ENCODE data around the gene SRP14. TPM values are rescaled to one million over a fixed set of nuclear protein-coding genes. Genes with fewer than 3 reads are reported as not detected.

SRP14 gene
- total RNA-seq, 1 experiment from 2014 or later = 223 TPM

- intact Hi-C loops (cut with micrococcal nuclease; ENCODE audit: unreplicated experiment) = no loop called here
- H3K4me1 ChIP-seq = peaks cover 29% of the 10 kb centered on the region
- Mint-ChIP-seq H3K36me3 (ENCODE audit: insufficient read depth, unreplicated experiment) (no peaks in the 10 kb centered on the region), H3K4me1 (ENCODE audit: low read depth, unreplicated experiment) (peaks cover 28% of the 10 kb centered on the region), H3K27me3 (ENCODE audit: insufficient read depth, unreplicated experiment) (no peaks in the 10 kb centered on the region), H3K27ac (ENCODE audit: unreplicated experiment) (no peak overlapping the region), H3K4me3 (ENCODE audit: unreplicated experiment) (no peak overlapping the region), H3K9me3 (ENCODE audit: unreplicated experiment) (peaks cover 9% of the 10 kb centered on the region)
- H3K9me3 ChIP-seq = no peaks in the 10 kb centered on the region
- H3K4me3 ChIP-seq (ENCODE audit: low read depth, low read length) = no peak overlapping the region
- H3K36me3 ChIP-seq (ENCODE audit: control insufficient read depth, insufficient read depth, low read length) = no peaks in the 10 kb centered on the region
- H3K27me3 ChIP-seq (replicated peaks; ENCODE audit: control insufficient read depth, insufficient read depth, low read length) = no peaks in the 10 kb centered on the region
- DNase-seq = no peak
- ChIA-PET CTCF (interaction anchor here (1.3 kb wide), 1 partner anchor 222 kb away, joined by 3 read pairs; no protein-coding TSS in a partner anchor), POLR2A (no interaction called here)
- no peak for TF ChIP-seq CTCF (IDR thresholded peaks at IDR 0.05; ENCODE audit: insufficient read depth in 1 of 2, low read depth in 1 of 2, low read length in 1 of 2, severe bottlenecking in 1 of 2, unreplicated experiment in 1 of 2)
- no TSS peak for BruUV-seq (replicated peaks)
These were observed 14.3 kb upstream of the SRP14 start for GRCh38 chr15:40053079-40053830.

GRCh38 chr15:40052604-40053003, 13.6 kb upstream of the SRP14 start:
- no peaks in the 10 kb centered on the region for H3K36me3 ChIP-seq (ENCODE audit: control insufficient read depth, insufficient read depth, low read length)
- H3K4me3 Mint-ChIP-seq (ENCODE audit: unreplicated experiment) = no peak overlapping the region
- BruUV-seq (replicated peaks) = no TSS peak
- intact Hi-C loops (cut with micrococcal nuclease; ENCODE audit: unreplicated experiment) = no loop called here
- no peak overlapping the region for H3K27ac Mint-ChIP-seq (ENCODE audit: unreplicated experiment)
- no peak for TF ChIP-seq CTCF (IDR thresholded peaks at IDR 0.05; ENCODE audit: insufficient read depth in 1 of 2, low read depth in 1 of 2, low read length in 1 of 2, severe bottlenecking in 1 of 2, unreplicated experiment in 1 of 2)
- peaks cover 33% of the 10 kb centered on the region for H3K4me1 Mint-ChIP-seq (ENCODE audit: low read depth, unreplicated experiment)
- H3K27me3 ChIP-seq (replicated peaks; ENCODE audit: control insufficient read depth, insufficient read depth, low read length) = no peaks in the 10 kb centered on the region
- peaks cover 9% of the 10 kb centered on the region for H3K9me3 Mint-ChIP-seq (ENCODE audit: unreplicated experiment)
- no peaks in the 10 kb centered on the region for H3K36me3 Mint-ChIP-seq (ENCODE audit: insufficient read depth, unreplicated experiment)
- H3K4me3 ChIP-seq (ENCODE audit: low read depth, low read length) = no peak overlapping the region
- no peaks in the 10 kb centered on the region for H3K9me3 ChIP-seq
- DNase-seq = no peak
- ChIA-PET POLR2A (interaction anchor here (1.1 kb wide), 1 partner anchor 54 kb away, joined by 3 read pairs; no protein-coding TSS in a partner anchor), CTCF (interaction anchor here (0.5 to 1.6 kb wide), 3 partner anchors 37 to 222 kb away, joined by 3 to 8 read pairs (median 3); no protein-coding TSS in a partner anchor)
- H3K27me3 Mint-ChIP-seq (ENCODE audit: insufficient read depth, unreplicated experiment) = no peaks in the 10 kb centered on the region
- H3K4me1 ChIP-seq = peaks cover 29% of the 10 kb centered on the region

- no peak overlapping the region for H3K4me3 ChIP-seq (ENCODE audit: low read depth, low read length)
- peak in 1 of 2 experiments; percentile 43 for DNase-seq
- intact Hi-C loops (cut with micrococcal nuclease; ENCODE audit: unreplicated experiment) = no loop called here
- Mint-ChIP-seq H3K36me3 (ENCODE audit: insufficient read depth, unreplicated experiment) (no peaks in the 10 kb centered on the region), H3K27me3 (ENCODE audit: insufficient read depth, unreplicated experiment) (no peaks in the 10 kb centered on the region), H3K4me3 (ENCODE audit: unreplicated experiment) (no peak overlapping the region), H3K27ac (ENCODE audit: unreplicated experiment) (no peak overlapping the region), H3K4me1 (ENCODE audit: low read depth, unreplicated experiment) (peaks cover 33% of the 10 kb centered on the region), H3K9me3 (ENCODE audit: unreplicated experiment) (peaks cover 9% of the 10 kb centered on the region)
- H3K4me1 ChIP-seq = peaks cover 29% of the 10 kb centered on the region
- no peak for TF ChIP-seq CTCF (IDR thresholded peaks at IDR 0.05; ENCODE audit: insufficient read depth in 1 of 2, low read depth in 1 of 2, low read length in 1 of 2, severe bottlenecking in 1 of 2, unreplicated experiment in 1 of 2)
- H3K27me3 ChIP-seq (replicated peaks; ENCODE audit: control insufficient read depth, insufficient read depth, low read length) = no peaks in the 10 kb centered on the region
- no peaks in the 10 kb centered on the region for H3K36me3 ChIP-seq (ENCODE audit: control insufficient read depth, insufficient read depth, low read length)
- ChIA-PET CTCF (interaction anchor here (0.5 to 1.6 kb wide), 3 partner anchors 37 to 223 kb away, joined by 3 to 8 read pairs (median 8); no protein-coding TSS in a partner anchor), POLR2A (interaction anchor here (0.5 to 1.2 kb wide), 3 partner anchors 47 to 62 kb away, joined by 3 to 6 read pairs (median 4); no protein-coding TSS in a partner anchor)
- BruUV-seq (replicated peaks) = no TSS peak
- no peaks in the 10 kb centered on the region for H3K9me3 ChIP-seq
These were observed 12.8 kb upstream of the SRP14 start for GRCh38 chr15:40051616-40052415.

Data from Caco-2 (cell line).